G401.6 (cell line): ENCODE data around the gene MRPS26.
"Not testable (repeated sequence)": the region's sequence is repeated elsewhere in the genome, so short reads cannot be mapped to it uniquely, and the experiment has no call there.

Source experiments
- FAIRE-seq: peaks from 2 replicates; lab custom pipeline; 2012; peaks lifted over from hg19 to GRCh38; lab: Jason Lieb, UNC

The MRPS26 gene

GRCh38 chr20:3042625-3043024 is 3.2 kb upstream of the MRPS26 start:
- FAIRE-seq: no peak

- no peak for FAIRE-seq
Measured at GRCh38 chr20:3043322-3043721, 2.5 kb upstream of the MRPS26 start, which contains the start of gene GNRH2. Gene GNRH2, plus strand, starts transcription at chr20:3043622. Its CDS starts 793 bp downstream, at chr20:3044415.

GRCh38 chr20:3044336-3044965 is 1.4 kb upstream of the MRPS26 start:
- FAIRE-seq: no peak

DNA sequence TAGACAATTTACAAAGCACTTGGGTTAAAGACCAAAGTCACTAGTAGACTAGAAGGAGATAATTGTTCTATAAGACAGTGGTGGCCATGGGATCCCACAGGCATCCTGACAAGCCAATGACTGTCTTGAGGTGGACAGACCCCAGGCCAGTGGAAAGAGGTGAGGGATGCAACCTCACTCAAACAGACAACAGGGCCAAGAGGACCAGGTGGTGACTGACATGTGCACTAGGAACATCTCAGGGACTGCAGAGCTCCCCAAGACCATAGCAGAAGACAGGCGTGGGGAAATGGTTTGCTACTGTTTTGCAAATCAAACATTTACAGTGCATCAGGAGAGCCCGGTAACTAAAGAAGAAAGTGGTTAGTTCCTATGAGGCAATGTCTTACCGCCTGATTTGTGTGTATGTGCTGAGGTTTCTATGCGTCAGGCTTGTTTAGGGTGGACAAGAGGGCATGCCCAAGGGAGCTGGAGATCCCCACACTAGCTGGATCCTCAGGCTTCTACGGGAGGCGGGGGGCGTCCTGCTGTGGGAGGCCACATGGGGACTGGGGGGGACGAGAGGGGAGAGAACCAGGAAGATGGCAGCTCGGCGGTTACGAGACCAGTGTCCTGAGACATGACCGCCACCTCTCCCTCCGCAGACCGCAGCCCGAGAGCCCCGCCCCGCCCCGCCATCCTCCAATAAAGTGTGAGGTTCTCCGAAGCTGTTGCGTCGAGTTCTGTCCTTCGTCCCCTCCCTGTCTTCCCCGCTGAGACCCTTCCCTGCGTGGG is 623 bp upstream of the MRPS26 start:
- FAIRE-seq: peak; percentile 50

- FAIRE-seq: no peak
Measured at GRCh38 chr20:3046677-3047462, 1.0 kb downstream of the MRPS26 start.

- FAIRE-seq: no peak
Measured at GRCh38 chr20:3047486-3048419, 1.9 kb downstream of the MRPS26 start.

- FAIRE-seq: no peak
Measured at GRCh38 chr20:3051385-3052019, 5.7 kb downstream of the MRPS26 start.

DNA sequence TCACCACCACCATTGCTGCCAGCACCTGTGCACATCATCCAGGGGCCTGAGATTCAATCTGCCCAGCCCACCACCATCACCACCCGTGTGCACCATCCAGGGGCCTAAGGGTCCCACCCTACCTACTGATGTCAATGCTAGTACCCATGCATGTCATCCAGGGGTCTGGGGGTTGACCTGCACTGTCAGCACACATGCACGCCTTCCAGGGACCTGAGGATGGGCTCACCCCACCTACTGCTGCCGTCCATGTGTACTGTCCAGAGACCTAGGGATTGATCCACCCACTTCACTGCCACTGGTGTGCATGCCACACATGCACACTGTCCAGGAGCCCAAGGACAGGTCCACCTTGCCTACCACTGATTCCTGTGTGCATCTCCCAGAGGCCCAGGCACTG is 13.6 kb downstream of the MRPS26 start:
- FAIRE-seq: no peak

GRCh38 chr20:3064119-3064518 is 18.3 kb downstream of the MRPS26 start:
- not testable (repeated sequence) for FAIRE-seq

DNA sequence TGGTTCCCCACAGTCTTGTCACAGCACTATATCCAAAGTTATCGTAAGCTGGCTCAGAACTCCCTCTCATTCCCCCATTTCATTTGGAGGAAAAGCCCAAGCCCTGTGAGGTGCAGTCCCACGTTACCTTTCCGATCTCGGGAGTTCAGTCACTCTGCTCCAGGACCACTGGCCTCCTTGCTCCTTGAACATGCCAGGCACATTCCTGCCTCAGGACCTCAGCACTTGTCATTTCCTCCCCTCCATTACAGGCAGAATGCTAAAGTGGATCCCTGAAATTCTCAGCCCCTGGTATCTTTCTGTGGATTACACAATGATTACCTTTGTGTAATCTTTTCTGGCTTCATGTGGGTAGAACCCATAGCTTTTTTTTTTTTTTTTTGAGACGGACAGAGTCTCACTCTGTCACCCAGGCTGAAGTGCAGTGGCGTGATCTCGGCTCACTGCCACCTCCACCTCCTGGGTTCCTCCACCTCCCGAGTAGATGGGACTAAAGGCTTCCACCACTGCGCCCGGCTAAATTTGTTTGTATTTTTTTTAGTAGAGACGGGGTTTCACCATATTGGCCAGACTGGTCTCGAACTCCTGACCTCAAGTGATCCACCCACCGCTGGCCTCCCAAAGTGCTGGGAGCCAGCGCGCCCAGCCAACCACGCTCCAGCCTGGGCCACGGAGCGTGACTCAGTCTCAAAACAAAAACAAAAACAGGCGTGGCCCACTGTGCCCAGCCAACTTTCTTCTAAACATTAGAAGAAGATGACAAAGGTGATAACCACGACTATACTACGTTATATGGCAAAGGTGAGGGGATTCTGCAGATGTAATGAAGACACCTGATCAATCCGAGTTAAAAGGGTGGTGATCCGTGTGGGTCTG is 21.5 kb downstream of the MRPS26 start:
- FAIRE-seq: no peak

DNA sequence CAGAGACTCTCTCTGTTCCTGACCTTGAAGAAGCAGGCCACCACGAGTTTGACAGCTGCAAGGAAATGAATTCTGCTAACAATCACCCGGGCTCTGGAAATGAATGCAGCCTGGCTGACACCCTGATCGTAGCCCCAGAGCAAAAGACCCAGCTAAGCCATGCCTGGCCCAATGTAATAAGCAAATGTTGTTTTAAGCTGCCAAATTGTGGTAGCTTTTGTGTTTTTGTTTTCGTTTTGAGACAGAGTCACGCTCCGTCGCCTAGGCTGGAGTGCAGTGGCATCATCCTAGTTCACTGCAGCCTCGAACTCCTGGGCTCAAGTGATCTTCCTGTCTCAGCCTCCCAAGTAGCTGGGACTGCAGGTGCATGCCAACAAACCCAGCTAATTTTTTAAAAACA is 22.2 kb downstream of the MRPS26 start:
- no peak for FAIRE-seq

GRCh38 chr20:3068986-3069900 is 23.4 kb downstream of the MRPS26 start:
- FAIRE-seq: no peak

DNA sequence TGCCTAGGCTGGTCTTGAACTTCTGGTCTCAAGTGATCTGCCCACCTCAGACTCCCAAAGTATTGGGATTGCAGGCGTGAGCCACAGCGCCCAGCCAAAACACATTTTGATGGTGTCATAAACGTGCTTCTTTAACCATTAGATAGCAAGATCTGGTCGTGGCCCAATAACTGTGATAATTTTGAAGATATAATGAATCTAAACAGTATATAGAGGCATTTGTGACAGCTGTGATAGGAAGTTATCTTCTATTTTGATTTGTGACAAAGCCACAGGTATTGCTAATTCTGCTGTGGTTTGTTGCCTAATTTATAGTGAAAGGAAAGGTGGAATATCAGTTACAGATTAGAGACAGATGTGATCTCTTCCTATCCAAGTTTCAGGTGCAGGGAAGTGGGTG is 24.9 kb downstream of the MRPS26 start:
- FAIRE-seq: no peak

GRCh38 chr20:3071266-3071609 is 25.4 kb downstream of the MRPS26 start:
- no peak for FAIRE-seq

GRCh38 chr20:3071610-3072529 is 26.0 kb downstream of the MRPS26 start, which contains the start of gene OXT:
Gene OXT, plus strand, starts transcription at chr20:3071620. Its CDS starts 36 bp downstream, at chr20:3071656.
- FAIRE-seq: no peak

DNA sequence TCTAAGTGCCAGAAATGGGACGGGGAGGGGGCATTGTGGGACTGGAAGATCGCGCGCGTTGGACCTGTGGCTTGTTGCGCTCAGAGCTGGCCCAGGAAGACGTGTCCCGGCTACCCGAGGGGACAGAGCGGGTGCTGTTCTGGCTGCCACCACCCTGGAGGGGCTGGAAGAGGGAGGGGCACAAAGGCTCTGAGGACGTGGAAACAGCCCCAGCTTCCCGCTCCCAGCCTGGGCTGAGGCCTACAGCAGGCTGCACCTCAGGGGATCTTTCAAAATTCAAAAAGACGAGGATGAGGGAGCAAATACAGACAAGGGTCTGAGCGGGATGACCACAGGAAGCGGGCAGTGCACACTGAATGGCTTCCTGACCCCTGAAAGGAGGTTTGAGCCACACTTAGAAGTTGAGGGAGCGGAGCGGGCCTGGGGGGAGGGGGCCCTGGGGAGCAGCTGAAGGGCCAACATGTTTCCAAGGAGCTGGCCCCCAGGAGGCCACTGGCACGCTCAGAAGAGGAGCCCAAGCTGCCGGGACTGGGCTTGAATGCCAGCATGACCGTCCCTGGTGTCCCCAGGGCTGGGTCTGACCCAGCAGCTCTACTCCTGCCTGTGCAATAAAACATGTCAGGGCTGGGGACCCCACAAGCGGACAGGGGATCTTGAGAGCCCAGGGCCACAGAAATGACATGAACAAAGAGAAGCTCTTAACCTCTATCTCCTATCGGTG is 26.8 kb downstream of the MRPS26 start:
- FAIRE-seq: no peak

- FAIRE-seq: not testable (repeated sequence)
Measured at GRCh38 chr20:3073251-3073643, 27.4 kb downstream of the MRPS26 start.

- FAIRE-seq: no peak
Measured at GRCh38 chr20:3074812-3075211, 29.0 kb downstream of the MRPS26 start.
